Measurements from ENCODE around the gene ARMC8. TPM values are rescaled to one million over a fixed set of nuclear protein-coding genes. Genes with fewer than 3 reads are reported as not detected.

ARMC8 gene
- total and polyA plus RNA-seq, 9 donors, result 25.2 to 41.3 (median 33.3) TPM

GRCh38 chr3:138332472-138333073 lies 145.5 kb downstream of the ARMC8 start:
- no peak overlapping the region for H3K27ac ChIP-seq (ENCODE audit: low read length)
- H3K9me3 ChIP-seq (replicated peaks; ENCODE audit: control insufficient read depth, low read depth, low read length), result no peaks in the 10 kb centered on the region
- H3K36me3 ChIP-seq (ENCODE audit: control insufficient read depth, insufficient read depth, low read length), result no peaks in the 10 kb centered on the region
- H3K4me1 ChIP-seq (ENCODE audit: control insufficient read depth, insufficient read depth, low read length), result peaks cover 8% of the 10 kb centered on the region
- H3K27me3 ChIP-seq (ENCODE audit: control insufficient read depth, insufficient read depth, low read length), result peaks cover 14% of the 10 kb centered on the region
- WGBS (ENCODE audit: insufficient coverage), result 20% methylated on average over 2 of the region's 4 CpGs
- no peak overlapping the region for H3K4me3 ChIP-seq (ENCODE audit: low read length)
- peak; percentile 43 for DNase-seq

DNA sequence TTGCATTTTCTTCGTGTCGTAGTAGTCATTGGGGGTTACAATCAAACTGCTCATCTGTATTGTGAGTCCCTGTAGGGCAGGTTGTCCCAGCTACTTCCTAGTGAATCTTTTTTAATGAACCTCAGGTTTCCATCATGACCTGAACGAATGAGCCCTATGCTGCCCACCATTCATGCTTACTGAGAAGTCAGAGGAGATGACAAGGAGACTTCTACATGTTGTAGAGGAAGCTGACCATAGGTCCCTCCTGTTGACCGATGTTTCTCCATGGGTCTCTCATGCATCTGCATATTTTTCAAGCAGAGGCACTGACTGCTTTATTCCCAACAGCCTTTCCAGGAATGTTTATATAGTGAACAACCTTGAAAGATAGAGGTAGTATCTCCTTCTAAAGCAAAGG lies 147.5 kb downstream of the ARMC8 start:
- H3K27me3 ChIP-seq (ENCODE audit: control insufficient read depth, insufficient read depth, low read length), result peaks cover 6% of the 10 kb centered on the region
- H3K4me1 ChIP-seq (ENCODE audit: control insufficient read depth, insufficient read depth, low read length), result peaks cover 20% of the 10 kb centered on the region
- H3K36me3 ChIP-seq (ENCODE audit: control insufficient read depth, insufficient read depth, low read length), result no peaks in the 10 kb centered on the region
- H3K9me3 ChIP-seq (replicated peaks; ENCODE audit: control insufficient read depth, low read depth, low read length), result no peaks in the 10 kb centered on the region
- H3K4me3 ChIP-seq (ENCODE audit: low read length), result no peak overlapping the region
- no peak overlapping the region for H3K27ac ChIP-seq (ENCODE audit: low read length)
- WGBS (ENCODE audit: insufficient coverage), result 50% methylated on average over 1 of the region's 4 CpGs
- no peak for DNase-seq

GRCh38 chr3:138336454-138336999 lies 149.4 kb downstream of the ARMC8 start:
- no CpG with 5 or more reads among the region's 4 CpGs for WGBS (ENCODE audit: insufficient coverage)

DNA sequence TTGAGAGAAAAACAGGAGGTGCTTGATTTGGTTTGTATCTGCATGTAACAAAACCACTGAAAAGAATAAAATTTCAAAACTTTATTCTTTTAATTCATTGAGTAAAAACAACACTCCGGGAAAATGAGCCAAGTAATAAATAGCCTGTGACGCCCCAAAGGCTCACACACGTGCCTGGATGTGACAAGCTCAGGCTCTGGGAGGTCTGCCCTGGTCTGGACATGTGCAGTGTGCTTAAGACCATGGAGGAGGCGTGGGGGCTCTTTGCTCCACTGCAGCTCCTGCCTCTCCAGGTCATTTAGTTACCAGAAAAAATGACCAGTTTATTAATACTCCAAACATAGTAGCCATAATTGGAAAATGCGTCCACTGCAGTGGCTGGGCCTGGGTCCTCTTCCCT lies 151.1 kb downstream of the ARMC8 start:
- no peak overlapping the region for H3K4me3 ChIP-seq (ENCODE audit: low read length)
- WGBS (ENCODE audit: insufficient coverage), result 19% methylated on average over 2 of the region's 5 CpGs
- no peaks in the 10 kb centered on the region for H3K9me3 ChIP-seq (replicated peaks; ENCODE audit: control insufficient read depth, low read depth, low read length)
- H3K4me1 ChIP-seq (ENCODE audit: control insufficient read depth, insufficient read depth, low read length), result peaks cover 20% of the 10 kb centered on the region
- no peaks in the 10 kb centered on the region for H3K27me3 ChIP-seq (ENCODE audit: control insufficient read depth, insufficient read depth, low read length)
- peak overlapping the region; percentile 72 for H3K27ac ChIP-seq (ENCODE audit: low read length)
- peak; percentile 16 for DNase-seq
- no peaks in the 10 kb centered on the region for H3K36me3 ChIP-seq (ENCODE audit: control insufficient read depth, insufficient read depth, low read length)

More at GRCh38 chr3:138336454-138336999, 149.4 kb downstream of the ARMC8 start:
- Histone ChIP-seq H3K36me3 (ENCODE audit: control insufficient read depth, insufficient read depth, low read length) (no peaks in the 10 kb centered on the region), H3K4me3 (ENCODE audit: low read length) (no peak overlapping the region), H3K9me3 (replicated peaks; ENCODE audit: control insufficient read depth, low read depth, low read length) (no peaks in the 10 kb centered on the region), H3K27ac (ENCODE audit: low read length) (no peak overlapping the region), H3K4me1 (ENCODE audit: control insufficient read depth, insufficient read depth, low read length) (peaks cover 17% of the 10 kb centered on the region), H3K27me3 (ENCODE audit: control insufficient read depth, insufficient read depth, low read length) (peaks cover 3% of the 10 kb centered on the region)
- no peak for DNase-seq

GRCh38 chr3:138338811-138339210 lies 151.7 kb downstream of the ARMC8 start:
- H3K9me3 ChIP-seq (replicated peaks; ENCODE audit: control insufficient read depth, low read depth, low read length), result no peaks in the 10 kb centered on the region
- peak; percentile 74 for DNase-seq
- no peaks in the 10 kb centered on the region for H3K36me3 ChIP-seq (ENCODE audit: control insufficient read depth, insufficient read depth, low read length)
- H3K4me1 ChIP-seq (ENCODE audit: control insufficient read depth, insufficient read depth, low read length), result peaks cover 22% of the 10 kb centered on the region
- no peaks in the 10 kb centered on the region for H3K27me3 ChIP-seq (ENCODE audit: control insufficient read depth, insufficient read depth, low read length)
- WGBS (ENCODE audit: insufficient coverage), result no CpG with 5 or more reads among the region's 5 CpGs
- H3K27ac ChIP-seq (ENCODE audit: low read length), result peak overlapping the region; percentile 72
- H3K4me3 ChIP-seq (ENCODE audit: low read length), result no peak overlapping the region

- Histone ChIP-seq H3K4me3 (ENCODE audit: low read length) (no peak overlapping the region), H3K9me3 (replicated peaks; ENCODE audit: control insufficient read depth, low read depth, low read length) (no peaks in the 10 kb centered on the region), H3K27me3 (ENCODE audit: control insufficient read depth, insufficient read depth, low read length) (no peaks in the 10 kb centered on the region), H3K4me1 (ENCODE audit: control insufficient read depth, insufficient read depth, low read length) (peaks cover 26% of the 10 kb centered on the region), H3K27ac (ENCODE audit: low read length) (no peak overlapping the region), H3K36me3 (ENCODE audit: control insufficient read depth, insufficient read depth, low read length) (no peaks in the 10 kb centered on the region)
- DNase-seq, result no peak
- 100% methylated on average over 1 of the region's 5 CpGs for WGBS (ENCODE audit: insufficient coverage)
These were observed 153.4 kb downstream of the ARMC8 start for GRCh38 chr3:138340511-138340910.

DNA sequence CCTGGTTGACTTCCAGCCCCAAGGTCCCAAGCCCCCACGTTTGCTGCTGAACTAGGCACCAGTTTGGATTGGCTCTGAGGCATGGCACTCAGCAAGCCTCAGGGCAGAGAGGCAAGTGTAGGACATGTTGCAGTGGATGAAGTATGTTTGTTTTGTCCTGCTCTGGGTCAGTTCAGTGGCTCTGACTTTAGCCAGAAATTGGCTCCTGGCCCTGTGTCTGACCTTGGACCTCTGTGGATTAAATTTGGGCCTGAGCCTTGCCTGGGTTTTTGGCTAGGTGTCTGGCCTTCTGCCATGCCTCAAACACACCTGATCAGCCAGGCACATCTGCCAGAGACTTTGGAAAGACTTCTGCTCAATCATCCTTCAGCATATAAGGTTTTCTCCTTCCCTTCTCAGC lies 157.7 kb downstream of the ARMC8 start:
- no peak for DNase-seq
- 63% methylated on average over 1 of the region's 1 CpG for WGBS (ENCODE audit: insufficient coverage)
- no peak overlapping the region for H3K4me3 ChIP-seq (ENCODE audit: low read length)
- H3K4me1 ChIP-seq (ENCODE audit: control insufficient read depth, insufficient read depth, low read length), result peaks cover 19% of the 10 kb centered on the region
- no peak overlapping the region for H3K27ac ChIP-seq (ENCODE audit: low read length)
- H3K36me3 ChIP-seq (ENCODE audit: control insufficient read depth, insufficient read depth, low read length), result no peaks in the 10 kb centered on the region
- no peaks in the 10 kb centered on the region for H3K9me3 ChIP-seq (replicated peaks; ENCODE audit: control insufficient read depth, low read depth, low read length)
- H3K27me3 ChIP-seq (ENCODE audit: control insufficient read depth, insufficient read depth, low read length), result peaks cover 6% of the 10 kb centered on the region

Other genes starting within 250 kb of the ARMC8 start
- not detected for gene CLDN18, start 177.1 kb upstream of the ARMC8 start, total RNA-seq
- 1 to 10 TPM in 1 of 8 donors, under 1 TPM in 7; 0.35 to 1.9 (median 0.58) TPM for gene CLDN18, start 177.1 kb upstream of the ARMC8 start, polyA plus RNA-seq (ENCODE audit: insufficient read depth in 1 of 8, insufficient read length in 8 of 8, low replicate concordance in 1 of 8)
- 12.8 TPM for gene DZIP1L, start 71.7 kb upstream of the ARMC8 start, total RNA-seq
- gene DZIP1L, start 71.7 kb upstream of the ARMC8 start, polyA plus RNA-seq (ENCODE audit: insufficient read depth in 1 of 8, insufficient read length in 8 of 8, low replicate concordance in 1 of 8), result 1 to 10 TPM; 6.3 to 8.9 (median 7.3) TPM
- gene A4GNT, start 54.9 kb upstream of the ARMC8 start, total RNA-seq, result not detected
- gene A4GNT, start 54.9 kb upstream of the ARMC8 start, polyA plus RNA-seq (ENCODE audit: insufficient read depth in 1 of 8, insufficient read length in 8 of 8, low replicate concordance in 1 of 8), result under 1 TPM in 2 of 8 donors, not detected in 6; 0.08 to 0.09 TPM
- 12.0 TPM for gene DBR1, start 12.4 kb upstream of the ARMC8 start, total RNA-seq
- gene DBR1, start 12.4 kb upstream of the ARMC8 start, polyA plus RNA-seq (ENCODE audit: insufficient read depth in 1 of 8, insufficient read length in 8 of 8, low replicate concordance in 1 of 8), result 10 to 100 TPM in 2 of 8 donors, 1 to 10 TPM in 6; 8.7 to 11.0 (median 9.5) TPM
- gene NME9, start 142.6 kb downstream of the ARMC8 start, total RNA-seq, result 0.22 TPM
- 1 to 10 TPM in 2 of 8 donors, under 1 TPM in 6; 0.28 to 1.7 (median 0.78) TPM for gene NME9, start 142.6 kb downstream of the ARMC8 start, polyA plus RNA-seq (ENCODE audit: insufficient read depth in 1 of 8, insufficient read length in 8 of 8, low replicate concordance in 1 of 8)
- 44.0 TPM for gene MRAS, start 161.3 kb downstream of the ARMC8 start, total RNA-seq
- 10 to 100 TPM; 52.5 to 71.8 (median 60.3) TPM for gene MRAS, start 161.3 kb downstream of the ARMC8 start, polyA plus RNA-seq (ENCODE audit: insufficient read depth in 1 of 8, insufficient read length in 8 of 8, low replicate concordance in 1 of 8)
- 11.0 TPM for gene ESYT3, start 247.3 kb downstream of the ARMC8 start, total RNA-seq
- 10 to 100 TPM in 7 of 8 donors, 1 to 10 TPM in 1; 9.0 to 14.6 (median 12.0) TPM for gene ESYT3, start 247.3 kb downstream of the ARMC8 start, polyA plus RNA-seq (ENCODE audit: insufficient read depth in 1 of 8, insufficient read length in 8 of 8, low replicate concordance in 1 of 8)